Posterior cingulate gyrus (tissue), 11 donors: ENCODE results near the gene SERTAD3.
"Not testable (repeated sequence)": the region's sequence is repeated elsewhere in the genome, so short reads cannot be mapped to it uniquely, and the experiment has no call there.

Experiments
- DNase-seq, 10 donors: peaks; one replicate each; pipeline versions ENCODE4 v3.0.0 to v3.0.0-alpha.2; 2020 to 2021; ENCODE audit warnings: mixed read lengths in 3 of 10
- intact Hi-C: fragments of 100-400 bp; cut with DNase I; formaldehyde crosslinking; loops from one replicate; pipeline ENCODE4 v1.15.1; 2023

The SERTAD3 gene

DNA sequence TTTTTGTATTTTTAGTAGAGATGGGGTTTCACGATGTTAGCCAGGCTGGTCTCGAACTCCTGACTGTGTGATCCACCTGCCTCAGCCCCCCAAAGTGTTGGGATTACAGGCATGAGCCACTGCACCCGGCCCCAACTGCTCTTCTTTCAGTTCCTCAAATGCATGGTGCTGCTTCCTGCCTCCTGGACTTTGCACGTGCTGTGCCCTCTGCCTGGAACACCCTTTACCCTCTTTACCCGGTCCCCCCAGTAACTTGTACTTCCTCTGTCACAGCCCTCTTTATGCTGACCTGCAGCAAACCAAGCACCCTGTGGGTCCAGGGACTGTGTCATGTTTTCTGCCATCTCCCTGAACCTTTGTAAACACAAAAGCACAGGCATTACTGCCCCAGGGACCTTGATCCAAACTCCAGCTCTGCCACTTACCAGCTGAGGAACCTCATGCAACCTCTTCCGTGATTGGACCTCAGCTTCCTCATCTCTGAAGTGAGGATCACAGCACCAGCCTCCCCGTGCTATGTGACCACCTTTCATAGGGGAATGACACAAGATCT is 17.6 kb upstream of the SERTAD3 start:
- intact Hi-C loops: no loop called here
- DNase-seq: peak in 1 of 10 donors; percentile 35

DNA sequence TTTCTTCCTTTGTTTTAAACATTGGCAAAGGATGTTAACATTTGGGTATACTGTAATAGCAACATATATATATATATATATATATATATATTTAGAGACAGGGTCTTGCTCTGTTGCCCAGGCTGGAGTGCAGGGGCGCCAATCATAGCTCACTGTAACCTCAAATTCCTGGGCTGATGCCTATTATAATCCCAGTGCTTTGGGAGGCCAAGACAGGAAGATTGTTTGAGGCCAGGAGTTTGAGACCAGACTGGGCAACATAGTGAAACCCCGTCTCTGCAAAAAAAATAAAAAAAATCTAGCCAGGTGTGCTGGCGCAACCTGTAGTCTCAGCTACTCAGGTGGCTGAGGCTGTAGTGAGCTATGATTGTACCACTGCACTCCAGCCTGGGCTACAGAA is 16.1 kb upstream of the SERTAD3 start:
- intact Hi-C loops: no loop called here
- DNase-seq: no peak

DNA sequence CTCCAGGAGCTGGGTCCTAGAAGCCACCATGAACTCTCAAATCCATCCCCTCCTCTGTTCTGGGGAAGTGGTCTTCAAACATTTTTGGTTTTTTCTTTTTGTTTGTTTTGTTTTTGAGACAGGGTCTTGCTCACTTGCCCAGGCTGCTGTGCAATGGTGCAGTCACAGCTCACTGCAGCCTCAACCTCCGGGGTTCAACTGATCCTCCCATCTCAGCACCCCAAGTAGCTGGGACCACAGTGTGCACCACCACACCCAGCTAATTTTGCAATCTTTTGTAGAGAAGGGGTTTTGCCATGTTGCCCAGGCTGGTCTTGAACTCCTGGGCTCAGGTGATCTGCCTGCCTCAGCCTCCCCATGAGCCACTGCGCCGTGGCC is 14.5 kb upstream of the SERTAD3 start:
- peak in 1 of 10 donors; percentile 3 for DNase-seq
- intact Hi-C loops: no loop called here

DNA sequence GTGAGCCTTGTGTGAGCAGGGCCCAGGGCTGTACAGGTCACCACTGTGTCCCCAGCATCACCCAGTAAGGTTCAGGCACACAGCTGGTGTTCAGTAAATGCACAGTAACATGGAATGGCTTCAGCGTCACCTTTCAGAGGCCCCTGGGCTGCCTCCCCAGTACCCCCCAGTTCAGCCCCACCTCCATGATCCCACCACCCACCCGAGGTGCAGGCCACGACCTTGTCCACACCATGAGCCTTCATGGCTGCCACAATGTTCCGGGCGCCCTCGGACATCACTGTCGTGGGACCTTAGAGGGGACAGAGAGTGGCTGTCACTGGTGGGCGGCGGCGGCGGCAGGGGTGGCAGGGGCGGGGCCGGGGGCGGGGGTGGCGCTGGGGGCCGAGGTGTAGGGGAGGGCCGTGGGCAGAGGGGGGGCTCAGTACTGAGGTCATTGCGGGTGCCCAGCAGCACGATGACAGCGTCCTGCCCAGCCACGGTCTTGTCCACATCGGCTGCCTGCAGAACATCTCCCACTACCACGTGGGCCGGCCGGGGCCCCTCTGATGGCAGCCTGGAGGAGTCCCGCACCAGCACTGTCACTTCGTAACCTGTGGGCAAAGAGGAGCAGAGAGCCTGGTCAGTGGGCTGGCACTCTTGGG is 13.9 kb upstream of the SERTAD3 start:
- intact Hi-C loops: no loop called here
- no peak for DNase-seq

DNA sequence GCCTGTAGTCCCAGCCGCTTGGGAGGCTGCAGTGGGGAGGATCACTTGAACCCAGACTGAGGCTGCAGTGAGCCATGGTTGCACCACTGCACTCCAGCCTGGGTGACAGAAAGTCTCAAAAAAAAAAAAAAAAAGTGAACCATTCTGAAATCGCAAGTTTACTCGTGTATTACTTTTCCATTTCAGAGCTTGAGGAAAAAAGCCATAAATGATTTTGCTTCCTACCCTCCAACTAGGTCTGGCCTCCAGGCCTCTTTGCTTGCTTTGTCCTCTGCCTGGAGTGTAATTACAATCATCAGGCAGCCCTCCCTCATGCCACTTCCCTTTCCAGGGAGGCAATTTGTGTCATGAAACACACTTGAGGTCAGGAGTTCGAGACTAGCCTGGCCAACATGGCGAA is 12.9 kb upstream of the SERTAD3 start:
- intact Hi-C loops: no loop called here
- DNase-seq: no peak

DNA sequence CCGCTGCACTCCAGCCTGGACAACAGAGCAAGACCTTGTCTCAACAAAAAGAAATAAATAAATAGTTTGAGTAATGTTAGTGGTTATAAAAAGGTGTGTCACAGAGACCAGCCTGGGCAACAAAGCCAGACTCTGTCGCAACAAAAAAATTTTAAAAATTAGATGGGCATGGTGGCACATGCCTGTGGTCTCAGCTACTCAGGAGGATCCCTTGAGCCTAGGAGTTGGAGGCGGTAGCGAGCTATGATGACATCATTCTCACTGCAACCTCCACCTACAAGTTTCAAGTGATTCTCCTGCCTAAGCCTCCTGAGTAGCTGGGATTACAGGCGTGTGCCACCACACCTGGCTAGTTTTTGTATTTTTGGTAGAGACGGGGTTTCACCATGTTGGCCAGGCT is 9.8 kb upstream of the SERTAD3 start:
- intact Hi-C loops, DNase-seq: not testable (repeated sequence)

DNA sequence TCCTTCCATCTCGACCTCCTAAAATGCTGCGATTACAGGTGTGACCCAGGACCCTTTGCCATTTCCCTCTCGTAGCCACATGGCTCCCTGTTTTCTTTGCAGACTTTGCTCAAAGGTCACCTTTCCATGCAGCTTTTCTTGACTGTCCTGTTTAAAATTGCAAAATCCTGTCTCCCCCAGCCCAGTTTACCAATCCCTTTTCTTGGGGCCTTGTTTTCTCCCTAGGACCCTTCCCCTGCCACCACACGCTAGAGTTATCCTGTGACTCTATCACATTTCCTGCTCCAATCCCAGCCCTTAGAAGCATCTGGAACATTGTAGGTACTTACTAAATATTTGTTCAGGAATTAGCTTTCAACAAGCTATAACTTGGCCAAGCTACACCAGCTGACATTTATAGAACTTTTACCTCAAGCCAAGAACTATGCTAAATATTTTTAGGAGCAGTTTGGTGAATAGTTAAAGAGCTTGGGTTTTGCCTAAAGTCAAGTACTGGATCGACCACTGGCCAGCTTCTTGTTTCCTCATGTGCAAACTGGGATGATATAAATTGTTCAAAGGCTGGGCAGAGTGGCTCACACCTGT is 9.1 kb upstream of the SERTAD3 start:
- no peak for DNase-seq
- intact Hi-C loops: no loop called here

DNA sequence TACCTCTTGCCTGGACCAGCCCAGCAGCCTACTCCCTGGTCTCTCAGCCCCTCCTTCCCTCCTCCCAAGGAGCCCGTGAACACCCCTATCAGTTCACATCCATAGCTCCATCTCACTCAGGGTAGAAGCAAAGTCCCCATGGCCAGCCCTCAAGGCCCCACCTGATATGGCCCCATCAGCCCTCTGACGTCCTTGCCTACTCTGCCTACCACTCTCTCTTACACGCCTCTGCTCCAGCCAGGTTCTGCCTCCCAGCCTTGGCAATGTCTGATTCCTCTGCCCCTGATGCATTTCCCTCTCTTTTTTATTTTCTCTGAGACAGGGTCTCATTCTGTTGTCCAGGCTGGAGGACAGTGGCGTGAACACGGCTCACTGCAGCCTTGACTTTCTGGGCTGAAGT is 7.9 kb upstream of the SERTAD3 start:
- no peak for DNase-seq
- intact Hi-C loops: no loop called here

DNA sequence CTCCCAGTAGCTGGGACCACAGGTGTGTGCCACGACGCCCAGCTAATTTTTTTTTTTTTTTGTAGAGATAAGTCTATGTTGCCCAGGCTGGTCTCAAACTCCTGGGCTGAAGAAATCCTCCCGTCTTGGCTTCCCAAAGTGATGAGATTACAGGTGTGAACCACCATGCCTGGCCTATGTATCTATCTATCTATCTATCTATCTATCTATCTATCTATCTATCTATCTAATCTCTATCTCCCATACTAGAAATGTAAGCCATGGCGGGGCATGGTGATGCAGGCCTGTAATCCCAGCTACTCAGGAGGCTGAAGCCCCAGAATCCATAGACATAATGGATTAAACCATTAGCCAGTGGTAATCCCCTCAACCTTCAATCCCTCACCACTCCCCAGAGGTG is 6.5 kb upstream of the SERTAD3 start:
- DNase-seq: no peak
- intact Hi-C loops: no loop called here

DNA sequence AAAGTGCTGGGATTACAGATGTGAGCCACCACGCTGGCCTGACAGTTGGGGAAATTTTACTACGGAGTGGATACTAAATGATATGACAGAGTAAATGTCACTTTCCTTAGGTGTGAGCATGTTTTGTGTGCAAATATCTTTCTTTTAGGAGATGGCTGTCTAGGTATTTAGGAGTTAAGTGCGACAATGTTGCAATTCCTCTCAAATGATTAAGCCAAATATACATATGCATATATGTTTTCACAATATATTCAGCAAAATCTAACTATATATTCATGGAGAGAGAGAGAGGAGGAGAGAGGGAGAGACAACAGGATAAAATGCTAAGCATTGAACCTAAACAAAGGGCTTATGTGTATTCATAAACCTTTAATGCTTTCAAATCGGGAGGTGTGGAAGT is 5.4 kb upstream of the SERTAD3 start:
- DNase-seq: no peak
- intact Hi-C loops: no loop called here

DNA sequence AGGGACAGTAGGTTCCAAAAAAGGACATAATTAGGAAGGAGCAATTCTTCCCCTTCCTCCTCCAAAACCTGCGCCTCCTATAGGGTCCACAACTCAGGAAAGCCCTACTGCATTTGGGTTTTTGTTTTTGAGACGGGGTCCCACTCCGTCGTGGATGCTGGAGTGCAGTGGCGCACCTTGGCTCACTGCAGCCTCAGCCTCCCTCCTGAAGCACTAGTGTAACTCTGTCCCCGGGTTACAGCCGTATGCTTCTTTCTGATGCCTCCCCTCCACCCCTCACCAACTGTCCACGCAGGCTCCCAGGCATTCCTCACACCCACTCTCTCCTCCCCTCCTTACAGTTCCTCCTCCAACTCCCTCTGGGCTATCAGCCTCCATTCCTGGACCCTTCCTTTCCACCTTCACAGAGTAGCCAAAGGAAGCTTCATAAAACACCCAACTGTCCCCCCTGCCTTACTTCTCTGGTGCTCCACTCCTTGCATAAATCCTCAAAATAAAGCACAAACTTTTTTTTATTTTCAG is 2.2 kb upstream of the SERTAD3 start:
- no peak for DNase-seq
- intact Hi-C loops: no loop called here

DNA sequence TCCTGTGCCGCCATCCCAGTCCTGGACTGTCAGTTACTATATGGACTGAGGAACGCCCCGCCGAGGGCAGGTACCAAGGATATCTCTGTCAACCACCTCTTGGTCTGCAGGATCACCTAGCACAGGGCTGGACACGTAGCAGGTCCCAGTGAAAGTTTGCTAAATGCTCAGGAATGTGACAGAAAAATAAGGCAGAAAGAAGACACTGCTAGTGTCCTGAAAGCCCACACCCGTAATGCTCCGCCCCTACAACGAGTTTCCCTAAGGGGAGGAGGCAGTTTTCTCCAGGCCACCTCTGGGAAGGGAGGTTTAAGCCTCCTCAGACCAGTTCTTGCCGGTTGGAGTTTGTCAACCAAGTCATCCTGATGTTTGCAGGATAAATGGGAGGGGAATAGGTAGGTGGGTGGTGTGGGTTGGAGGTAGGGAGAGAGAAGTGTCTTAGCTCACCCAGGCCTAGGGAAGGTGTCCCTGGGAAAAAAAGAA is 1.7 kb upstream of the SERTAD3 start:
- no peak for DNase-seq
- intact Hi-C loops: no loop called here

DNA sequence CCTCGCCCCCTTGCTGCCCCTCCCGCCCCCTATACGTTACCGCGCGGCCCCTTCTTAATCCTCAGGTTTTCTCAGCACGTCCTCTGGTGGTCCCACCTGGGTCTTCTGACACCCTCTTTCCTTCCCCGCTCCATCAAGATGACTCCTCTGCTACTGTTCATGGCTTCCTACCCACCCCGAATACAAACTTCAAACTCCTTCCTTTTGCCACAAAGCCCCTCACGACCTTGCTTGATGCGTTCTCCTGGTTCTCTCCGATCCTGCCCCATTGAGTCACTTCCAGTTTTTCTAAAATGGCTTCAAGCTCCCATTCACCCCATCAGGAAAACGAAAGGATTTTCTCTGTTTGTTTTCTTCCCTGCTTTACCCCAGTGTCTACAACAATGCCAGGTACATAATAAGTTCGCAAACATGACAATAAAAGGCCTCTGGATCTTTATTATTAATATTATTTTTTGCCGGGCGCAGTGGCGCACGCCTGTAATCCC is 734 bp upstream of the SERTAD3 start:
- intact Hi-C loops: no loop called here
- no peak for DNase-seq

DNA sequence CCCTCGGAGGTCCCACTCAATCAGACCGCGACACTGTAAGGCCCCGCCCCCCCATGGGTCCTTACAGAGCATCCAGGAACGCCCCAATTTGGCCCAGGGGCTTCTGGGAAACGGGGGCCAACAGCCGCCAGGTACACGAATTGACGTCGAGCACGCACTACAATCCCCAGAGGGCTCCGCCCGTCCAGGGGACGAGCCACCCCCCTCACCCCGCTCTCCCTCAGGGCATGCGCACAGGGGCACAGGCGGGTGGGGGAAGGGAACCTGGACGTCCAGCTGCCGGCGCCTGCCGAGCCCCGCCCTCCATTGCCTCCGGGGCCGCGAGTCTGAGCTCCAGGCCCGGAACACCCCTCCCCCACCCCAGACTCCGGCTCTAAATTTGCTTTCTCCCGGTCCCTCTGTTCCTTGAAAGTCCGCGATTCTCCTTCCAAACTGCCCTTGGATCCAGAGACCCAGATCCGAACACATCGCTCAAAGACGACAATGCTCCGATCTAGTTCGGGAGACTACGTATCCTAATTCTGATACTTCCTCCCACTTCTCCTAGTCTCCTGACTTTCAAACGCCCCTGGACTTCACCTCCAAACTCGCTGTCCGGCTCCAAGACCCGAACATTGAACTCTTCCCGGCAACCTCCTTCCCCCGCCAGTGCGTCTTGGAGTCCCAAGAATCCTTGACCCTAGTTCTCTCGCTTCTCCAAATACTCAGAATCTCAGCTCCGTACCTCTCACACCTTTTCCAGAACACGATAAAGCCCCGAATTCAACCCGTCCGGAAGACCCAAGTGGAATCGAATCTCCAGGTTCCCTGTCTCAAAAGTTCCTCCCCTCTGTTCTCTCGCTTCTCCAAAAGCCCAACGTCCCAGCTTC is 770 bp downstream of the SERTAD3 start:
- intact Hi-C loops: loop anchor here (1.0 kb wide), 2 partner anchors 17 to 22 kb away; partner anchors contain the start of gene BLVRB
- DNase-seq: peak; percentile 92 to 100 (median 97)

DNA sequence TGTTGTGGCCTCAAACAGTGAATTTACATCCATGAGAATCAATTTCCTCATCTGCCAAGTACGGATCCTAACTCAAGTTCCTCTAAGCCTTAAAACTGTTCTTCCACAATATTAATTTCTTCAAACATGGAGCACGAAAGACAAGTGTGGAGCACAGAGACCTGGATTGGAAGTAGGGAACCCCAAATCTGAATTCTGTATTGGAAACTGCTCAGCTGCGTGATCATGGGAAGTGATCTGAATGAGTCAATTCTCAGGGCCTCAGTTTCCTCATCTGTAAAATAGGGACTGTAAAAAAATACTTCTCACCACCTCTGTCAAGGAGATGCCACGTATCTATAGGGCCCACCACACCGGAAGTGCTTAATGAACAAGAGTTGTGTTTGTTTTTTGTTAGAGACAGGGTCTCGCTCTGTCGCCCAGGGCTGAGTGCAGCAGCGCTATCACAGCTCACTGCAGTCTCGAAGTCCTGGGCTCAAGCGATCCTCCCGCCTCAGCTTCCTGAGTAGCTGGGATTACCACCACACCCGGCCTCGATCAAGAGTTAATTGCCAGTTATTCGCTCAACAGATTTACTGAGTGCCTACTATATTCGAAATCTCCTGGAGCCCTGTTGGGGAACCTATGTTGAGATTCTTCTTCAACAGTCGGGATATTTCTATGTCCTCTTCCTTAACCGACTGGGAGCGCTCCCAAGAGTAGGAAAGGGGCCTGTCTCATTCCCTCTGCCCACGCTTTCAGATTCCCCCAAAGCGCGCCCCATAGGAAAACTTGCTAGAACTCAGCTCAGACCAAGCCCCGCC is 1.6 kb downstream of the SERTAD3 start:
- intact Hi-C loops: loop anchor here (1.0 kb wide), 2 partner anchors 16 to 23 kb away; partner anchors contain the start of gene BLVRB
- DNase-seq: no peak

DNA sequence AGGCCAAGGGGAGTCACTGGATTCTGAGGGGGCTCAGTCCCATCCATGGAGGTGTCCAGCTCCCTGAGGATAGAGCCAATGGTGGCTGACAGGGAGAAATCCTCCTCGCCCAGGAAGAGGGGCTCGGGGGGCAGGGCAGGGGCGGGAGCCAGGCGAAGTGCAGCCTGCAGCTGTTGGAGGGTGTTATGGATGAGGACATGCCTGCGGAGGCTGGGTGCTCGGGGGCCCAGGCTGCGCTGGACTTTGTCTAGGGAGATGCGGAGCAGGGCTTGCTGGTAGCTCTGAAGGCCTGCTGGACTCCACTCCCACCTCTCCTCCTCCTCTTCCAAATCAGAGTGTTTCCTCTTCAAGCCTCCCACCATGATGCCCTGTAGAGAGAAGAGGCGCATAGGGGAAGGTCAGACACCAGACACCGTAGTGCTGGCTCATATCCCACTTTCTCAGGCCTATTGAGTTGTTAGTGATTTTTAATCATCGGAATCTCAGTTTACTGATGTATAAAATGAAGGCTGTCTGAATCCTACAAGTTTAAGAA is 2.3 kb downstream of the SERTAD3 start:
- intact Hi-C loops: no loop called here
- no peak for DNase-seq

DNA sequence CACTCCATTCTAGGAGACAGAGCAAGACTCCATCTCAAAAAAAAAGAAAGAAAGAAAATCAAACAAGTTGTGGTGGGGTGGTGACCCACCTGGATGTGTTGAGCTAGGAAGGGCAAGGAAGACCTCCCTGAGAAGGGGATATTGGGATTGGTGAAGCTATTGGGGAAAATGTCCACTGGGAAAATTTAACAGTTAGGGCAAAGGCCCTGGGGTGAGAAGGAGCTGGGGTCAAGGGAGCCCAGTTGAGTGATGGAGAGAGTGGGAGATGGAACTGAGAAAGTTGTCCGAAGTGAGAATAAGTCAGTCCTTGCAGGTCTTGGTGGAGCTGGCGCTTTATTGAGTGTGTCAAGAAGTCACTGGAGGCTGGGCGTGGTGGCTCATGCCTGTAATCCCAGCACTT is 5.9 kb downstream of the SERTAD3 start:
- intact Hi-C loops: no loop called here
- DNase-seq: no peak

DNA sequence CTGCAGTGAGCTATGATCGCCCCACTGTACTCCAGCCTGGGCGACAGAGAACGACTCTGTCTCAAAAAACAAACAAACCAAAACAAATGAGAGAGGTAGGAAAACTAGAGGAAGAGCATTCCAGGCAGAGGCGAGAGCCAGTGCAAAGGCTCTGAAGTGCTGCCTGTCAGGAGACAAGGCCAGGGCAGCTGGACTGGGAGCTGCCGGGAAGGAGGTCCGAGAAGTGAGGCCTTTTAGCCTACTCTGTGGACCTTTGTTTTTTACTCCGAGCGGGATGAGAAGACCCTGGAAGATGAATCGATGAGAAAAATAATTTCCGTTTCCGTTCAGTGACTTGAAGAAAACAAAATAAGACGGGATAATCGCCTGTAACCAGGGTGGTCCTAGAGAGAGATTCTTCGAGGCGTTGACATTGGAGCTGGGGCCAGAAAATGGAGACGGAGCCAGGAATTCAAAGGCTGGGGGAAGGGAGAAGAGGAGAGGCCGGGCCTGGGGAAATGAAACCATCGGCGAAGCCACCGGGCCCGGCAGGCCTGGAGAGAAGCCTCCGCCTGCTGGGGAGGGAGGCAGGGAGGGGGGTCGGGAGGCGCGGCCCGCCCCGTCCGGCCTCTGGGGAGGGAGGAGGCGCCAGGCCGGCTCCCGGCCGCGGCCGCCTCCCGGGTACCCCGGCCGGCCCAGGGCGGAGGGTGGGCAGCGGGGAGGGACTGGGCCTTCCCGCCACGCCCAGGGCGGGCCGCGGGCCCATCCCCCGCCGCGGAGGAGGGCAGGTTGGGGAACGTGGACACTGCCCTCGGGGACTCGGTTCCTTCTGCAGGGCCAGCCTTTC is 10.5 kb downstream of the SERTAD3 start:
- peak; percentile 64 to 96 (median 72) for DNase-seq
- intact Hi-C loops: no loop called here

DNA sequence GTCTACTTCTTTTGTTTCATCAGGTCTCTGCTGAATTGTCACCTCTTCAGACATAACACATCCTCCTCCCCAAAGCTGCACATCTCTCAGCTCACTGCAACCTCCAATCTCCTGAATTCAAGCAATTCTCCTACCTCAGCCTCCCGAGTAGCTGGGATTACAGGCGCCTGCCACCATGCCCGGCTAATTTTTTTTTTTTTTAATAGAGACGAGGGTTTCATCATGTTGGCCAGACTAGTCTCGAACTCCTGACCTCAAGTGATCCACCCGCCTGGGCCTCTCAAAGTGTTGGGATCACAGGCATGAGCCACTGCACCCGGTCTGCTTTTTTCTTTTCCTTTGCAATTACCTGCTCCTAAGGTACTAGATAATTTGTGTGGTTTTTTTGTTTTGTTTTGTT is 11.4 kb downstream of the SERTAD3 start:
- intact Hi-C loops: not testable (repeated sequence)

More for the DNA sequence above, 11.4 kb downstream of the SERTAD3 start:
- not testable (repeated sequence) for DNase-seq
